NB4 (cell line): Measurements from ENCODE around the gene TRA2B.

Experiments used
- MYC ChIP-seq: IDR thresholded peaks from 2 replicates; pipeline ENCODE4 v1.6.1; 2011; ENCODE audit warnings: low read depth, low read length
- POLR2A ChIP-seq: IDR thresholded peaks from 2 replicates; pipeline ENCODE4 v1.6.1; 2011; ENCODE audit warnings: mild to moderate bottlenecking; ENCODE audit not compliant: insufficient read length; ENCODE audit errors: extremely low read depth
- TF ChIP-seq, protein P1 (sequence below): IDR thresholded peaks from one replicate; pipeline ENCODE4 v1.5.1; 2012; ENCODE audit warnings: low read depth, low read length
- TF ChIP-seq, protein P2 (sequence below): IDR thresholded peaks from 2 replicates; pipeline ENCODE4 v1.6.1; 2011; ENCODE audit warnings: low read depth, low read length

DNA sequence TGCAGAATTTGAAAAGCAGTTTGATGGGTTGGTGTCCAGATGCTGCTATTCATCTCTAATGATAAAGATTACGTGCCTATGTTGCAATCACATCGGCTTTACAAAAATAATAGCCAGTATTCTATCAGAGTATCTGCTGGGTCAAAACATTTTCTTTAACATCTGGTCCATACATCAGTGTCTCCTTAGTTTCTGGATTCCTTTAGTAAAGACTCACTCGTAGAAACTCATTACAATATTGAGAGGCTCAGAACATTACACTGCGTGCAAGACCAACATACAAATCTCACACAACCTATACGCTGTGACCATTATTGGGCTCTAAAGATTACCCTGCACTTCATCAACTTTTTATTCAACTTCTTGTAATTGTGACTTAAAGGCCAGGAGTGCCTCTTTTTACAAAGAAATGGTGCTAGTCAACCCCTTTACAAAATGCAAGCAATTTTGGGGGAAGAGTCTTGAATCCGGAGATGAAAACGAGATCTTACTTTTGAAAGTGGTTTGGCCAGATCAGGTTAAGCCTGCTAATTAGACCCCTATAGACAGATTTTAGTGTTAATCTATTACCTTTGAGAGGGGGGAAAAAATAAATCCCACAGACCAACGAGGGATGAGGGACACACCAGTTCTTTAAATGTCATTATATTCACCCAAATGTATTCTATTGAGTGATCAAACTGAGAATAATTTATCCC is 2.9 kb downstream of the TRA2B start:
- TF ChIP-seq, protein P1, sequence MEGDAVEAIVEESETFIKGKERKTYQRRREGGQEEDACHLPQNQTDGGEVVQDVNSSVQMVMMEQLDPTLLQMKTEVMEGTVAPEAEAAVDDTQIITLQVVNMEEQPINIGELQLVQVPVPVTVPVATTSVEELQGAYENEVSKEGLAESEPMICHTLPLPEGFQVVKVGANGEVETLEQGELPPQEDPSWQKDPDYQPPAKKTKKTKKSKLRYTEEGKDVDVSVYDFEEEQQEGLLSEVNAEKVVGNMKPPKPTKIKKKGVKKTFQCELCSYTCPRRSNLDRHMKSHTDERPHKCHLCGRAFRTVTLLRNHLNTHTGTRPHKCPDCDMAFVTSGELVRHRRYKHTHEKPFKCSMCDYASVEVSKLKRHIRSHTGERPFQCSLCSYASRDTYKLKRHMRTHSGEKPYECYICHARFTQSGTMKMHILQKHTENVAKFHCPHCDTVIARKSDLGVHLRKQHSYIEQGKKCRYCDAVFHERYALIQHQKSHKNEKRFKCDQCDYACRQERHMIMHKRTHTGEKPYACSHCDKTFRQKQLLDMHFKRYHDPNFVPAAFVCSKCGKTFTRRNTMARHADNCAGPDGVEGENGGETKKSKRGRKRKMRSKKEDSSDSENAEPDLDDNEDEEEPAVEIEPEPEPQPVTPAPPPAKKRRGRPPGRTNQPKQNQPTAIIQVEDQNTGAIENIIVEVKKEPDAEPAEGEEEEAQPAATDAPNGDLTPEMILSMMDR, result no peak
- no peak for TF ChIP-seq POLR2A
- TF ChIP-seq, protein P2, sequence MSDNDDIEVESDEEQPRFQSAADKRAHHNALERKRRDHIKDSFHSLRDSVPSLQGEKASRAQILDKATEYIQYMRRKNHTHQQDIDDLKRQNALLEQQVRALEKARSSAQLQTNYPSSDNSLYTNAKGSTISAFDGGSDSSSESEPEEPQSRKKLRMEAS, result no peak
- TF ChIP-seq MYC, result no peak
